ENCODE data around the gene MRPS2.

Gene MRPS2

GRCh38 chr9:135474915-135475314 lies 25.6 kb upstream of the MRPS2 start:
- TF ChIP-seq CTCF (IDR thresholded peaks at IDR 0.05; ENCODE audit: extremely low read depth, insufficient read depth, missing control alignments), result peak; percentile 43
- peak; percentile 62 for DNase-seq (ENCODE audit: low spot score)
- in situ Hi-C loops (cut with MboI; ENCODE audit: low pct_unique_long_range_greater_than_20kb, low sequenced_read_pairs, unreplicated experiment), result no loop called here

GRCh38 chr9:135476561-135477355 lies 23.7 kb upstream of the MRPS2 start:
- TF ChIP-seq CTCF (IDR thresholded peaks at IDR 0.05; ENCODE audit: extremely low read depth, insufficient read depth, missing control alignments), result no peak
- no peak for DNase-seq (ENCODE audit: low spot score)
- in situ Hi-C loops (cut with MboI; ENCODE audit: low pct_unique_long_range_greater_than_20kb, low sequenced_read_pairs, unreplicated experiment), result no loop called here

GRCh38 chr9:135478191-135478590 lies 22.3 kb upstream of the MRPS2 start:
- DNase-seq (ENCODE audit: low spot score), result no peak
- in situ Hi-C loops (cut with MboI; ENCODE audit: low pct_unique_long_range_greater_than_20kb, low sequenced_read_pairs, unreplicated experiment), result no loop called here
- TF ChIP-seq CTCF (IDR thresholded peaks at IDR 0.05; ENCODE audit: extremely low read depth, insufficient read depth, missing control alignments), result no peak

GRCh38 chr9:135478829-135479468 lies 21.5 kb upstream of the MRPS2 start:
- peak; percentile 33 for DNase-seq (ENCODE audit: low spot score)
- no peak for TF ChIP-seq CTCF (IDR thresholded peaks at IDR 0.05; ENCODE audit: extremely low read depth, insufficient read depth, missing control alignments)
- in situ Hi-C loops (cut with MboI; ENCODE audit: low pct_unique_long_range_greater_than_20kb, low sequenced_read_pairs, unreplicated experiment), result no loop called here

- no peak for TF ChIP-seq CTCF (IDR thresholded peaks at IDR 0.05; ENCODE audit: extremely low read depth, insufficient read depth, missing control alignments)
- DNase-seq (ENCODE audit: low spot score), result peak; percentile 58
- in situ Hi-C loops (cut with MboI; ENCODE audit: low pct_unique_long_range_greater_than_20kb, low sequenced_read_pairs, unreplicated experiment), result no loop called here
Measured at GRCh38 chr9:135479469-135480052, 20.9 kb upstream of the MRPS2 start, which contains the start of gene PPP1R26. Gene PPP1R26 (plus strand): TSS chr9:135479782. CDS start chr9:135484511, 4,729 bp downstream.

GRCh38 chr9:135480071-135480939 lies 20.2 kb upstream of the MRPS2 start:
- DNase-seq (ENCODE audit: low spot score), result peak; percentile 48
- TF ChIP-seq CTCF (IDR thresholded peaks at IDR 0.05; ENCODE audit: extremely low read depth, insufficient read depth, missing control alignments), result no peak
- in situ Hi-C loops (cut with MboI; ENCODE audit: low pct_unique_long_range_greater_than_20kb, low sequenced_read_pairs, unreplicated experiment), result no loop called here

Measured in GM13977 (cell line).